Glomerular visceral epithelial cell (primary cell): ENCODE measurements around the gene EYS.

Source experiments
- DNase-seq: peaks from one replicate; pipeline ENCODE4 v3.0.0-alpha.2; 2016; ENCODE audit errors: extremely low spot score

The EYS gene

DNA sequence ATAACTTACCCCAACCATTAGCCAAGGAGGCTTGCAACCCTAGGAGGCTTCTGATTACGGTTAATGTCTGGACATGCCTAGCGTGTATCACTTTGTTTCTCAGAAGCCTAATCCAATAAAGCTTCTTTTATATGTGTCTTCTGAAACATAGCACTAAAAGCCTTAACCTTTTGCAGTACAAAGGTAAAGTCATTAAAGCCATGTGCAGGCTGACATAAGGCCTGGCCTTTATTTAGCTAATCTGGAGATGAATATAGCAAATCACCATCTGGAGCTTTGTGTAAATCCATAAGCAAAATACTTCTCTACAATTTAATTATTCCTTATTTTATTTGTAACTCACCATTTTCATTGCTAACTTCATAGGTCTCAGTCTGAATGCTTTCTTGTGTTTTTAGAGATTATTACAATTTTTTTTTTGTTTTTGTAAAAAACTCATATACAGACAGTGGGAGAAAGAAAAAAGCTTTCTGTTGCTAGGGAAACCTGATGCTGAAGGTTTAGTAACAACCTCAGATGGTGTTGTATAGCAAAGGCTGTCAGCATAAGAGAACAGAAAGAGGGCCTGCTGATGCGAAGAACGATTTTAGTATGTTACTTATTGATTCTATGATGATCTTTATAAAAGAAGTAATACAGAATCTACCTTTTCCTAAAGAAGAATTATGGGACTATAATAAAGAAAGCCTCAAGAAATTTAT lies at the start of gene EYS:
TSS of gene EYS (minus strand) at position 101 of the 701 bp plus-strand sequence. CDS start 211,816 bp downstream, outside the sequence.
- DNase-seq: no peak

- no peak for DNase-seq
Measured at GRCh38 chr6:65746302-65746701, 39.3 kb upstream of the EYS start.

- no peak for DNase-seq
Measured at GRCh38 chr6:65745614-65746013, 38.6 kb upstream of the EYS start.

- DNase-seq: no peak
Measured at GRCh38 chr6:65728879-65729479, 22.0 kb upstream of the EYS start.

GRCh38 chr6:65719101-65719500 lies 12.1 kb upstream of the EYS start:
- no peak for DNase-seq

DNA sequence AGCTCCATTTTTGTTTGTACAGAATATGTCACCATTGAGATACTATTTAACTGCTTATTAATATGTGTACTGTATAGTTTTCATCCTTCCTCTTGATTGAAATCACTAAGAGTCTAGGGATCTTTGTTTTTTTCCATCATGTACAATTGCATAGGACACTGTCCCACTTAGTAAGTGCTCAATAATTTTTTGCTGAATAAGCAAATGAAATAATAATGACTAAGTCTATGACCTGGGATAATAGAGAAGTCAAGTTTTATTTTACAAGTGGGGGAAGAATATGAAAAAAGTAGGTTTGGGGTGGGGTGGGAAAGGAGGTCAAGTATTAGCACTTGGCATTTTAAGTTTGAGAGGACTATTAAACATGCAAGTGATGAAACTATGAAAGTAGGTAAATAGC lies 4.5 kb upstream of the EYS start:
- DNase-seq: no peak

GRCh38 chr6:65709099-65709830 lies 2.2 kb upstream of the EYS start:
- DNase-seq: no peak

- no peak for DNase-seq
Measured at GRCh38 chr6:65708162-65708561, 1.1 kb upstream of the EYS start.

GRCh38 chr6:65706436-65706835 lies 590 bp downstream of the EYS start:
- DNase-seq: no peak

DNA sequence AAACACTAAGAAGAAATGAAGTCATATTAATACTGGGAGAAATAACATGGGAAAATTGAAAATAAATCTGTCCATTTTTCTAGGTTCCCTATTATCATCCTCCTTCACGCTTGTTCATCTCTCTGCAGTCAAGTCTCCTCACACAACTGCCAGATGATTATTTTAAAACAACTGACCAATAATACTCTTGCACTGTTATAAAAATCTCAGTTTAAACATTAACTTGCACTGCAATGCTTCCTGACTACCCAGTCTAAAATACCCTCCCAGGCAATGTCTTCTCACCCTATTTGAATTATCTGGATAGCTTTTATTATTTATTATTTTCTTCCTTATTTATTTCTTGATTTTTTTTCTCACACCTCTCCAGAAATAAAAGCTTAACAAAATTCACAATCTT lies 5.7 kb downstream of the EYS start:
- no peak for DNase-seq

GRCh38 chr6:65700561-65700960 lies 6.5 kb downstream of the EYS start:
- no peak for DNase-seq

DNA sequence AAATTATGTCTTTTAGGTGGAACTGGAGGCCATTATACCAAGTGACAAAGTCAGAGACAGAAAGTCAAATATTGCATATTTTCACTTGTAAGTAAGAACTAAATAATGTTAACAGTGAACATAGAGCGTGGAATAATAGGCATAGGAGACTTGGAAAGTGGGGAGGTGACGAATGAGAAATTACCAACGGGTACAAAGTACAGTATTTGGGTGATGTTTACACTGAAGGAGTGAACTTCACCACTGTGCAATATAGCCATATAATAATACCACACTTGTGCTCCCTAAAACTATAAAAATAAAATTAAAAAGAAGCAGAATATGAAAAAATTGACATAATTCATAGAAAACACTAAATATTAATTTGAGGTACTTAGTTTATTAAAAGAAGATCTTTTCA lies 14.9 kb downstream of the EYS start:
- DNase-seq: no peak

GRCh38 chr6:65680232-65680631 lies 26.8 kb downstream of the EYS start:
- DNase-seq: no peak

DNA sequence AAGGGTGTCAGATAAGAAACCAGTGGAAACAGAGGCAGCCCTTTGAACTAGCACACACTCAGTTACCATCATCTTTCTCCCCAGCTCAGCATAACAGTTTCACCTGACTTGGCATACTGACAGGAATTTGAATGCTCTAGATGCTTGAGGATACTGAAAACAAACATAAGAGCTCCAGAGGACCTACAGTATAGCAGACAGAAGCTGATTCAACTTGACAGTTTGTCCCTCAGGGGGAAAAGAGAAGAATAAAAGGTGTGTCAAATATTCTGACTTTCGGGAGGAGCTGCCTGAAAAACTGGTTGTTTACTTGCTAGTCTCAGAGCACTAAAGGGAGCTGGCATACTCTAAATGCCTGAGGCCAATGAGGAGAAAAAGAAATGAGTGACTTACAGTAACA lies 35.1 kb downstream of the EYS start:
- DNase-seq: no peak

DNA sequence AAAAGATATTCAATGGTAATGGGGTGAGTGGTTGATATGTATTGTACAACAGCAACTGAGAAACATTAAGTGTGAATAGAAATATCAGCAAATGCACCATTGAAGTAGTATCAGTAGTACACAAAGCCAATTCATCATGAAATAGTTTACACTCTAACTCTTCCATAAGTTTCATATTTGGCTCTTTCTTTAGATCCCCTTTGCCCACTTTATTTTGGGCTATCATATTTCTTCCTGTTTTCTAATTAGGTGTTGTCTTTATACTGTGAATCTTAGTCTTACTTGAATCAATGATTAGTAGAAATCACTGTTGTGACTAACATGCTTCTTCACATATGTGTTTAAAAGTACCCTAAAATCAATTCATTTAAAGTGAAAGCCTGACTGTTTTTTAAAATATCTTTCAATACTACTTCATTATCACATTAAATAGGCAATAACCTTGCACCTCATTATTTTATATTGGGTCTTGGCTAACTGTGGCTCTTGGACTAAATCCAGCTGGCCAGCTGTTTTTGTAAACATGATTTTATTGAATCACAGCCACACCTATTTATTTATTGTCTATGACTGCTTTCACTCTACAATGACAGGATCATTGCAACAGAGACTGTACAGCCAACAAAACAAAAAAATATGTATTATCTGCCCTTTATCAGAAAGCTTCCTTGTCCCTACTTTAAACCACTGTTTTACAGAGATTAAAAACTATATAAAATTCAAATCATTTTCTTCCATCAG lies 38.9 kb downstream of the EYS start:
- no peak for DNase-seq

- DNase-seq: no peak
Measured at GRCh38 chr6:65650086-65650485, 56.9 kb downstream of the EYS start.

DNA sequence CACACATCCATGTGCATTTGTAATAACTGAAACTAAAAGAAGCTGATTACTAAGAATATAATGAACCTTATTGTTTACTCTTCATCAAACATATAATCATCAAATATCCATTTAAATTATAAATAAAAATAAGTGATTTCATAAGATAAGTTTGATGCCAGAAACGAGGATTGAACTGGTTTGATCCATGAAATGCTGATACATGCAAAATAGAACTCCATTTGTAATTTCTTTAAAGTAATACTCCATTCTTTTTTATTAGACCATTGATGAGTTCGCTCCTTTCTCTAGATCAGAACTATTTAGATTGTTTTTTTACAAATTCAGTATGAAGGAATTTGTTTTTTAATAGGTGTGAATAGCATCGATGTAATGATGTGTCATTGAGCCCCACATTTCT lies 57.6 kb downstream of the EYS start:
- DNase-seq: no peak

- DNase-seq: no peak
Measured at GRCh38 chr6:65646544-65646943, 60.5 kb downstream of the EYS start.

- no peak for DNase-seq
Measured at GRCh38 chr6:65642776-65643175, 64.2 kb downstream of the EYS start.

- DNase-seq: peak; percentile 13
Measured at GRCh38 chr6:65638047-65638831, 68.8 kb downstream of the EYS start.

- no peak for DNase-seq
Measured at GRCh38 chr6:65637289-65638046, 69.6 kb downstream of the EYS start.
